Breast epithelium (tissue), 4 donors: ENCODE data around the gene TRIM54. TPM values are rescaled to one million over a fixed set of nuclear protein-coding genes. Genes with fewer than 3 reads are reported as not detected.

Source experiments
- DNase-seq, 2 donors: peaks; one replicate each; pipeline ENCODE4 v3.0.0-alpha.2; 2019; ENCODE audit warnings: low spot score in 2 of 2
- H3K27ac ChIP-seq, 2 donors: fragments of 200-600 bp; sonication (generic) in 1 of 2; one replicate each; pipeline ENCODE4 v1.5.1; 2016 to 2019; ENCODE audit warnings: mild to moderate bottlenecking in 1 of 2
- H3K27me3 ChIP-seq, 2 donors: fragments of 200-600 bp; sonication (generic) in 1 of 2; one replicate each; pipeline versions ENCODE4 v1.5.1 to v1.6.0; 2017 to 2019; ENCODE audit warnings: control low read depth in 1 of 2, mild to moderate bottlenecking in 1 of 2
- H3K36me3 ChIP-seq: fragments of 200-600 bp; one replicate; pipeline ENCODE4 v1.5.1; 2019
- H3K4me1 ChIP-seq, 2 donors: fragments of 200-600 bp; sonication (generic); one replicate each; pipeline ENCODE4 v1.5.1; 2016 to 2019; ENCODE audit warnings: control low read depth in 1 of 2
- H3K4me3 ChIP-seq, 3 donors: fragments of 200-600 bp; sonication (generic); 1 replicate in 2 of 3; 2 replicates in 1 of 3; pipeline ENCODE4 v1.5.1; 2016 to 2019; ENCODE audit warnings: mild to moderate bottlenecking in 3 of 3, moderate library complexity in 2 of 3
- H3K9me3 ChIP-seq, 2 donors: fragments of 200-600 bp; sonication (generic) in 1 of 2; one replicate each; pipeline ENCODE4 v1.5.1; 2016 to 2019; ENCODE audit warnings: control low read depth in 1 of 2
- POLR2A ChIP-seq: fragments of 450-650 bp; IDR thresholded peaks from one replicate; pipeline ENCODE4 v1.6.1; 2016; ENCODE audit warnings: antibody characterized with exemption, mild to moderate bottlenecking, moderate library complexity
- POLR2AphosphoS5 ChIP-seq, 3 donors: sonication (generic); formaldehyde crosslinking; IDR thresholded peaks; one replicate each; pipeline ENCODE4 v1.6.1; 2017; ENCODE audit warnings: antibody characterized with exemption in 3 of 3
- intact Hi-C: fragments of 100-400 bp; cut with DNase I; formaldehyde crosslinking; loops from one replicate; pipeline ENCODE4 v1.15.1; 2023; ENCODE audit warnings: low total_unique reads
- total RNA-seq, 3 donors: library from RNA; depleted of rRNA; stranded (reverse); fragments of >200 nt; gene quantifications; one replicate each; pipeline ENCODE4 v1.1.0, GENCODE V29; 2016
- TF ChIP-seq, protein P1 (sequence below), 3 donors: fragments of 450-650 bp; IDR thresholded peaks; one replicate each; pipeline ENCODE4 v1.5.1; 2016 to 2017; ENCODE audit warnings: antibody characterized with exemption in 3 of 3, mild to moderate bottlenecking in 3 of 3, moderate library complexity in 3 of 3

The TRIM54 gene
- total RNA-seq, 3 donors from 2014 or later = 0.15 to 0.66 TPM; not detected in 1

GRCh38 chr2:27322766-27323595 is 40.8 kb downstream of the TRIM54 start, which contains the start of gene MPV17:
TSS of gene MPV17 (minus strand) at chr2:27323097. CDS start at chr2:27322517, 580 bp downstream.
- peak; percentile 92 to 95 for DNase-seq
- Histone ChIP-seq H3K4me1 (peaks cover 0 to 18% of the 10 kb centered on the region in 2 donors), H3K4me3 (peak within 1 kb of the TSS; percentile 76 to 86 (median 81)), H3K27ac (peak within 1 kb of the TSS; percentile 99), H3K27me3 (no peaks in the 10 kb centered on the region), H3K9me3 (no peaks in the 10 kb centered on the region), H3K36me3 (peaks cover under 1% of the 10 kb centered on the region)
- TF ChIP-seq, protein P1, sequence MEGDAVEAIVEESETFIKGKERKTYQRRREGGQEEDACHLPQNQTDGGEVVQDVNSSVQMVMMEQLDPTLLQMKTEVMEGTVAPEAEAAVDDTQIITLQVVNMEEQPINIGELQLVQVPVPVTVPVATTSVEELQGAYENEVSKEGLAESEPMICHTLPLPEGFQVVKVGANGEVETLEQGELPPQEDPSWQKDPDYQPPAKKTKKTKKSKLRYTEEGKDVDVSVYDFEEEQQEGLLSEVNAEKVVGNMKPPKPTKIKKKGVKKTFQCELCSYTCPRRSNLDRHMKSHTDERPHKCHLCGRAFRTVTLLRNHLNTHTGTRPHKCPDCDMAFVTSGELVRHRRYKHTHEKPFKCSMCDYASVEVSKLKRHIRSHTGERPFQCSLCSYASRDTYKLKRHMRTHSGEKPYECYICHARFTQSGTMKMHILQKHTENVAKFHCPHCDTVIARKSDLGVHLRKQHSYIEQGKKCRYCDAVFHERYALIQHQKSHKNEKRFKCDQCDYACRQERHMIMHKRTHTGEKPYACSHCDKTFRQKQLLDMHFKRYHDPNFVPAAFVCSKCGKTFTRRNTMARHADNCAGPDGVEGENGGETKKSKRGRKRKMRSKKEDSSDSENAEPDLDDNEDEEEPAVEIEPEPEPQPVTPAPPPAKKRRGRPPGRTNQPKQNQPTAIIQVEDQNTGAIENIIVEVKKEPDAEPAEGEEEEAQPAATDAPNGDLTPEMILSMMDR (IDR thresholded peaks at IDR 0.05) = peak in 1 of 3 donors; percentile 10
- peak; percentile 96 to 99 (median 97) for TF ChIP-seq POLR2AphosphoS5 (IDR thresholded peaks at IDR 0.05)
- TF ChIP-seq POLR2A = peak; percentile 93
- intact Hi-C loops = loop anchor here (5.0 kb wide), 1 partner anchor 774 kb away; no protein-coding TSS in a partner anchor

DNA sequence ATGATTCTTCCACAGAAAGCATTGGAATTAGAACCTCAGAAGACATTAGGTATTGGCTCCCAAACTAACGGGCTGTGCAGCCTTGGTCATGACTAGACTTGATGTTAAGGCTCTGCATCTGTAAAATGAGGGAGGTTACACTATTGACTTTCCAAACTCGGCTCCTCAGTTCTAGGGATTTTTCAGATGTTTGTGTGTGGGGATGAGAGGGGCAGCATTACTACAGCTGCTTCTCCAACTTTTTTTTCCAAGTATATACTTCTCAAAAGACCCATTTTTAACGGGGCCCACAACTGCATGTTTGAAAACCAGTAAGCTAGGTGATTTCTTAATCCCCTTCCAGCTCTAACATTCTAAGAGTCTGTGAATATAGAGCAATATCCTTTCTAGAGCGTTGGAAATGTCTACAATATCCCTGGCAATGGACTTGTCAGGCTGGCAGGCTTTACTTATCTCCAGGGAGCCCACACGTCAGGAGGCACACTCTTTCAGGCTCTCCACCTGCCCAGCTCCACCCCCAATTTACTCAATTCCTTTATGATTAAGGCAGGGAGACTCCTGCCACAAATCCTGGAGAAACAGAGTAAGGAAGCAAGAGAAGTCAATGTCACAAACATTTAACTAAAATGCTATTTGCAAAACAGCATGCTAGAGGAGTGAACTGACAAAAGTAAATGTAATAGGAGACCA is 41.5 kb downstream of the TRIM54 start:
- Histone ChIP-seq H3K4me1 (peaks cover 0 to 18% of the 10 kb centered on the region in 2 donors), H3K27me3 (no peaks in the 10 kb centered on the region), H3K27ac (peak overlapping the region; percentile 99), H3K9me3 (no peaks in the 10 kb centered on the region), H3K4me3 (peak overlapping the region; percentile 76 to 86 (median 81)), H3K36me3 (peaks cover 8% of the 10 kb centered on the region)
- intact Hi-C loops = loop anchor here (5.0 kb wide), 1 partner anchor 774 kb away; no protein-coding TSS in a partner anchor
- TF ChIP-seq, protein P1 (IDR thresholded peaks at IDR 0.05) = no peak
- TF ChIP-seq POLR2A (no peak), POLR2AphosphoS5 (IDR thresholded peaks at IDR 0.05) (no peak)
- DNase-seq = no peak

GRCh38 chr2:27324720-27325119 is 42.5 kb downstream of the TRIM54 start:
- intact Hi-C loops = loop anchor here (5.0 kb wide), 1 partner anchor 773 kb away; no protein-coding TSS in a partner anchor
- H3K9me3 ChIP-seq = no peaks in the 10 kb centered on the region
- TF ChIP-seq POLR2A (no peak), POLR2AphosphoS5 (IDR thresholded peaks at IDR 0.05) (no peak)
- TF ChIP-seq, protein P1 (IDR thresholded peaks at IDR 0.05) = no peak

DNA sequence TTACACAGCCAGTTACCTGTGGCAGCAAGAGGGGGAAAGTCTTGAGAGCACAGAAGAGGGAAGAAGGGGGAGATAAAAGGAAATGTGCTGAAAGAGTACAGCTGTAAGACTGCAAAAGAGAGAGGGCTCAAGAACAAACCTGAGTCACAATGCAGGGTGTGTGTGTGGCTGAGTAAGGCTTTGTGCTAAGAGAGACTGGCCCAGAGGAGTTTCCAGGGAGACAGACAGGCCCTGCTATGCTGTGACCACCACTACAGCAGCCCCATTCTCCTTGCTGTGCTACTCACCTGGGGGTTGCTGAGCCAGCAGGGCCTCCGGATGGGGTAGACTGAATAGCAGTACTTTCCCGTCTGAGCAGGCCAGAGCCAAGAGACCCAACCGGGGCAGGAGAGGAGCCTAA is 53.1 kb downstream of the TRIM54 start:
- Histone ChIP-seq H3K27me3 (no peaks in the 10 kb centered on the region), H3K27ac (no peak overlapping the region), H3K9me3 (no peaks in the 10 kb centered on the region), H3K36me3 (peaks cover 25% of the 10 kb centered on the region), H3K4me3 (no peak overlapping the region), H3K4me1 (no peaks in the 10 kb centered on the region)
- no peak for TF ChIP-seq POLR2AphosphoS5 (IDR thresholded peaks at IDR 0.05)
- TF ChIP-seq, protein P1 (IDR thresholded peaks at IDR 0.05) = no peak
- TF ChIP-seq POLR2A = no peak
- DNase-seq = no peak
- intact Hi-C loops = no loop called here

More at GRCh38 chr2:27324720-27325119, 42.5 kb downstream of the TRIM54 start:
- H3K4me3 ChIP-seq = no peak overlapping the region
- H3K27ac ChIP-seq = no peak overlapping the region
- no peak for DNase-seq
- peaks cover 9% of the 10 kb centered on the region for H3K36me3 ChIP-seq
- H3K27me3 ChIP-seq = no peaks in the 10 kb centered on the region
- peaks cover 0 to 18% of the 10 kb centered on the region in 2 donors for H3K4me1 ChIP-seq
